Posterior cingulate gyrus (tissue), 11 donors: ENCODE data around the gene CEP70.
"Not testable (repeated sequence)": the region's sequence is repeated elsewhere in the genome, so short reads cannot be mapped to it uniquely, and the experiment has no call there.

ENCODE experiments used
- DNase-seq, 10 donors: peaks; one replicate each; pipeline versions ENCODE4 v3.0.0 to v3.0.0-alpha.2; 2020 to 2021; ENCODE audit warnings: mixed read lengths in 3 of 10
- intact Hi-C: fragments of 100-400 bp; cut with DNase I; formaldehyde crosslinking; loops from one replicate; pipeline ENCODE4 v1.15.1; 2023

The CEP70 gene

DNA sequence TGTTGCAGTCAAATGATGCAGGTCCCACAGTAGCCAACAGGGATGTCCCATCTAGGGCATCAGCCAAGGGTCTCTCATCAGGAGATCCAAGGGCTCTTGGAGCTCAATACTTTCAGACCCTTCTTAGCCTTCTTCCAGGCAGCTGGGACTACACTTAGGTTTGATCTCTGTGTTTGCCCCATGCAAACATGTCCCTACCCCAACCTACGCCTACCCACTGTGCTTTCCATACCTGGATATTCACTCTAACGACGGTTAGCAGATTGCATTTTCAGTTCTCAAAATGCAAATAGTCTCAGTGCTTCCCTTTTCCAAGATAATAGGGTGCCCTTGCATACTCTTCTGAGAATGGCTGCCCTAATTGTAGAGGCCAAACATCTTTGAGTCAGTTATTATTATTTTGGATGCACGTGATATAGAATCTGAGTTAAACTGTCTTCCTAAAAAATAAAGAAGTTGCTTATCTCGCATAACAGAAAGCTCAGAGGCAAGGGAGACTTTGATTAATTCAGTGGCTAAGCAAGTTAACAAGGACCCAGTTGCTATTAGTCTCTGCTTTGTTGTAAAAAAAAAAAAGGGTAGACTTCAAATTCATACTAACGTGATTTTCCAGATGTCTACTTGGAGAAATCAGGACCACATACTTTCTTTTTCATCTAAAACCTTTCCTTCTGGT is 1.0 kb upstream of the CEP70 start:
- intact Hi-C loops, result loop anchor here (1.0 to 10.0 kb wide), 2 partner anchors 240 to 321 kb away; partner anchors contain the start of gene PIK3CB
- DNase-seq, result no peak

DNA sequence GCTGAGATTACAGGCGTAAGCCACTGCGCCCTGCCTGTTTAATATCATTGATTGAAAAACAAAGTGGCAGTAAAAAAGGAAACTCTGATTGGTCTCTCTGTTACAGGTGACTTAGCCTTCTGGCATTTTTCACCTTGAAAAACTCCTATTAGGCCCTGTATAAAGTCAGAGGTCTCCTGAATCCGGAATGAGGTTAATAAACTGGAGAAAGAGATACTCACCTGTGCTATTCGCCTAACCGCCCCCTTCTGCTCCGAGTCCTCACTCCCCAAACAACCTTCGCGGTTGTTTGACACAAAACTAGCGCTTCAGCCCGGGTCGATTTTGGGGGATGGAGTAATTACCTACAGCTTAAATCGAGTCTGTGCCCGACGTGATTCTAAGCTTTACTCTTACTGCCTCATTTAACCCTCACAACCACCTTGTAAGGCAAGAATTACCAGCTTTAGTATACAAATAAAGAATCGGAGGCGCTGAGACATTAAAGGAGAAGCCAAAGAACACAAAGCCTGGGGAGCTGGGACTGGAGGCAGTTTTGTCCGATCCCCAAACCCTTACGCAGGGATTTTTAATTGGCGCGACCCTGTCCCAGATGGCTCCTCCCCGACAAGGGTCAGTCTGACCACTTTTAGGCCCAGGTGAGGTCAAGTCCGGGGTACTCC is 441 bp downstream of the CEP70 start:
- no peak for DNase-seq
- intact Hi-C loops, result loop anchor here (1.0 to 10.0 kb wide), 2 partner anchors 241 to 323 kb away; partner anchors contain the start of gene PIK3CB

DNA sequence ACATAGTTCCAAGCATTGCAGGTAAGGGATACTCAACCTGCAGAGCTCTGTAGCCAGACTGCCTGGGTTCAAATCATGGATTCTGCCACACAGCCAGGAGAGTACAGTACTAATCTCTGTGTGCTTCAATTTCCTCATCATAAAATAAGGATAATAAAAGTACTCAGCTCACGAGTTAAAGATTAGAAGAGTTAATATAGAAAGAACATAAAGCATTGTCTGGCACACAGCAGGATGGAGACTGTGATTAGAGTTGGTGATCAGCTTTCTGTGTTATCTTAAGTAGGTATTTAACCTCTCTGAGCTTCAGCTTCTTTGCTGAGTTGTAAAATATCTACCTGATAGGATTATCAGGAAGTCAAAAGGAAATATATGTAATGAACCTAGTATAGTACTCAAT is 2.7 kb downstream of the CEP70 start:
- intact Hi-C loops, result loop anchor here (10.0 kb wide), 1 partner anchor 243 kb away; the partner anchor contains the start of gene PIK3CB
- DNase-seq, result no peak

DNA sequence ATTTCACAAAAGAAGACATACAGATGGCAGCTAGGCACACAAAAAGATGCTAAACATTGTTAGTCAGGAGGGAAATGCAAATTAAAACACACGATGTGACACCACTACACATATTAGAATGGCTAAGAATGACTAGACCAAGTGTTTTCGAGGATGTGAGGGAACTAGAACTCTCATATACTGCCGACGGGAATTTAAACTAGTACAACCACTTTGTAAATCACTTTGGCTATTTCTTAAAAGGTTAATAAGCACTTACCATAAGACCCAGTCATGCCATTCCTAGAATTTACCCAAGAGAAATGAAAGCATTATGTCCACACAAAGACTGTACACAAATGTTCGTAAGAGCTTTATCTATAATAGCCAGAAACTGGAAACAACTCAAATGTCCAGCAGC is 5.6 kb downstream of the CEP70 start:
- intact Hi-C loops, result no loop called here

DNA sequence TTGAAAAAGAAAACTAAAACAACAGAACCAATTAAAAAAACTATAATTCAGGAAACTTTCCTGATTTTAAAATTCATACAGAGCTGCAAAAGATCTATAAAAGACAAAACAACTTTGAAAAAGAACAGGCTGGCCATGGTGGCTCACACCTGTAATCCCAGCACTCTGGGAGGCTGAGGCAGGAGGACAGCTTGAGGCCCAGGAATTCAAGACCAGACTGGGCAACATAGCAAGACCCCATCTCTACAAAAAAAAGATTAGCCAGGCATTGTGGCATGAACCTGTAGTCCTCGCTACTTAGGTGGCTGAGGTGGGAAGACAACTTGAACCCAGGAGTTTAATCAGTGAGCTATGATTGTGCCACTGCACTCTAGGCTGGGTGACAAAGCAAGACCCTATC is 6.7 kb downstream of the CEP70 start:
- no peak for DNase-seq
- intact Hi-C loops, result no loop called here

More for the DNA sequence above, 5.6 kb downstream of the CEP70 start:
- DNase-seq, result no peak

DNA sequence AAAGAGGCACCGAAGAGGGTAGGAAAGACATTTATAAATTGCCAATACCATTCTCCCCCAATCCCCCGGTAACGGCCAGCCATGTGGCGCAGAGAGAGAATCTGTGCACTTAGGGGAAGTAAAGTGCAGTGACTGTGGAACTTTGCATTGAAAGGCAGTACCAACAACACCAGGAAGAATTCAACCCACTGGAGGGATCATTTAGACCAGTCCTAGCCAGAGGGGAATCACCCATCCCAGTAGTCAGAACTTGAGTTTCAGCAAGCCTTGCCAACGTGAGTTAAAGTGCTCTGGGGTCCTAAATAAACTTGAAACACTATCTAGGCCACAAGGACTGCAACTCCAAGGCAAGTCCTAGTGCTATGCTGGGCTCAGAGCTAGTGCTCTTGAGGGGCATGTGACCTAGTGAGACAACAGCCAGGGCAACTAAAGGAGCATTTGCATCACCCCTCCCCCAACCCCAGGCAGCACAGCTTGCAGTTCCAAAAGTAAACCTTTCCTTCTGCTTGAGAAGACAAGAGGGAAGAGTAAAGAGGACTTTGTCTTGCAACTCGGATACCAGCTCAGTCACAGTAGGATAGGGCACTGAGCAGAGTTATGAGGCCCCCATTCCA is 15.0 kb downstream of the CEP70 start:
- intact Hi-C loops, result no loop called here

DNA sequence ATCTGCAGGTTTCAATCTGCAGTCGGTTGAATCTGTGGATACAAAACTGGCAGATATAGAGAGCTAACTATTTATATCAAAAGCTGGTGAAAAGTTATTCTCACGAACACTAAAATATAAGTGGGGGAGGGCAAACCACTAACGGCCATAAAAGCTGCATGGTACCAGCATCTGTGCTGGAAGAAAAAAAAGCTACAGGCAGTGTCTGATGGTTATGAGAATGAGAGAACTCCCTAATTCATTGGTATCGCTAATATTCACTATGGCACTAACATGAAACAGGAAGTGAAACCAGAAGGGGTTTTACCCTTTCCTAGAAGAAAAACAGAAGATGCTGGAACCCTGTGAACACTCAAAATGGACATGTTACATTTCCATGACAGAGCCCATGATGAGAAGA is 15.9 kb downstream of the CEP70 start:
- no peak for DNase-seq
- intact Hi-C loops, result no loop called here

More for the DNA sequence above, 15.0 kb downstream of the CEP70 start:
- no peak for DNase-seq

DNA sequence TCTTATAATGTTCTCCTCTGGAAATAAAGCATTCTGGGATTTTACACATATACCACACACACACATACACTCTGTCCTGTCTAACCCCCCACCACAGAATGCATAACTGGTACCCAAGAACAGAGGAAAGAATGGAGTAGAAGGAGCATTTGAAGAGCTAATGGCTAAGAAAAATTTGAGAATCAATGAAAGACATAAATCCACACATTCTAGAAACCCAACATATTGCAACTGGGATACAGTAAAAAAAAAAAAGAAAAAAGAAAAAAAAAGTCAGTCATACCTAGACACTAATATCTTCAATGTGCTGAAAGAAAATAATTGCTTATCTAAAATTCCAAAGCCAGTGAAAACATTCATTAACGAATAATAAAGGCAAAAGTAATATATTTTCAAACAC is 20.9 kb downstream of the CEP70 start:
- intact Hi-C loops, result no loop called here
- no peak for DNase-seq

DNA sequence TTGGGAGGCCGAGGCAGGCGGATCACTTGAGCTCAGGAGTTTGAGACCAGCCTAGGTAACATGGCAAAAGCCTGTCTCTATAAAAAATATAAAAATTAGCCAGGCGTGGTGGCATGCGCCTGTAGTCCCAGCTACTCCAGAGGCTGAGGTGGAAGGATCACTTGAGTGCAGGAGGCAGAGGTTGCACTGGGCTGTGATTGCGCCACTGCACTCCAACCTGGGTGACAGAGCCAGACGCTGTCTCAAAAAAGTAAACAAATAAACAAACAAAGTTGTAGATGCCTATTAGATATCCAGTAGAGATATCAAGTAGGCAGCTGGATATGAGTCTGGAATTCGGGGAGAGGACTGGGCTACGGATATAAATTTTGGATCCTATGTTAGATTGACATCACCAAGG is 24.4 kb downstream of the CEP70 start:
- intact Hi-C loops, DNase-seq: not testable (repeated sequence)

DNA sequence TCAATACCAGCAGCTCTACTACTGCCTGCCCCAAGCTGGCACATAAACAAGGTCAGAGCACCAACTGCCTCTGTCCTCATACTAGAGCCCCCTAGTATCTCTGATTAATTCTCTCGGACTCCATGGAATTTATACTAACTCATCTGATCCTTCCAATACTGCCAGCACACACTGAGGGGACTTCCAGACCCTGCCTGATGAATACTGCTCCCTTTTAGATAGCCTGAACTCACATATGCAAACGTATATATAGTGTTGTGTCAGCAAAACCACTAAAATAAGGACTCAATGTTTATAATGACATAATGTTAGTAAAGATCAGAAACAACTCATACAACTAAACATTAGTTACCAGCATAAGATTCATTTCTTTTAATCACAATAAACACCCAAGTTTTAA is 25.0 kb downstream of the CEP70 start:
- DNase-seq, result no peak
- intact Hi-C loops, result no loop called here

DNA sequence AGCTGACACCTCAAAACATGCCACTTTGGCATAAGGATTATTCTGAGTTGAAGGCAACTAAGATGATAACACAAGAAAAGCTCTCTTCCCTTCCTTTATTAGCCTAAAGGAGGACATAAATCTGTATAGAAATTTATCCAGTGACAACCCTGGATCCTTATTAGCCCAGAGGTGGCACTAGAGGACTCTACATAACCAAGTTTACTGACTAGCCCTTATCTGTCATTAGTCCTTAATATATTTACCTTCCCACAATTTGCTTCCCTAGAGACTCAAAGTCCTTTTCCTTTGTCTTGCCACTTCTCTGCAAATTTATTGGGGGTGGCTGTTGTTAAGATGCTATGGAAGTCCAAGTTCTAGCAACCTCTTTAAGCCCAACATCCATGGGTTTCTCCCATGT is 26.7 kb downstream of the CEP70 start:
- no peak for DNase-seq
- intact Hi-C loops, result no loop called here

DNA sequence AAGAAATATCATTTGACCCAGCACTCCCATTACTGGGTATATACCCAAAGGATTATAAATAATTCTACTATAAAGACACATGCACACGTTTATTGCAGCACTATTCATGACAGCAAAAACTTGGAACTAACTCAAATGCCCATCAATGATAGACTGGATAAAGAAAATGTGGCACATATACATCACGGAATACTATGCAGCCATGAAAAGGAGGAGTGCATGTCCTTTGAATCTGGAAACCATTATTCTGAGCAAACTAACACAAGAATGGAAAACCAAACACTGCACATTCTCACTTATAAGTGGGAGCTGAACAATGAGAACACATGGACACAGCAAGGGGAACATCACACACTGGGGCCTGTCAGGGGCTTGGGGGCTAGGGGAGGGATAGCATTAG is 27.8 kb downstream of the CEP70 start:
- intact Hi-C loops, DNase-seq: not testable (repeated sequence)

DNA sequence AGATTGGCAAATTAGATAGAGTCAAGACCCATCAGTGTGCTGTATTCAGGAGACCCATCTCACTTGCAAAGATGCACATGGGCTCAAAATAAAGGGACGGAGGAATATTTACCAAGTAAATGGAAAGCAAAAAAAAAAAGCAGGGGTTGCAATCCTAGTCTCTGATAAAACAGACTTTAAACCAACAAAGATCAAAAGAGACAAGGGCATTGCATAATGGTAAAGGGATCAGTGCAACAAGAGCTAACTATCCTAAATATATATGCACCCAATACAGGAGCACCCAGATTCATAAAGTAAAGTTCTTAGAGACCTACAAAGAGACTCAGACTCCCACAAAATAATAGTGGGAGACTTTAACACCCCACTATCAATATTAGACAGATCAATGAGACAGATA is 31.2 kb downstream of the CEP70 start:
- intact Hi-C loops, DNase-seq: not testable (repeated sequence)

DNA sequence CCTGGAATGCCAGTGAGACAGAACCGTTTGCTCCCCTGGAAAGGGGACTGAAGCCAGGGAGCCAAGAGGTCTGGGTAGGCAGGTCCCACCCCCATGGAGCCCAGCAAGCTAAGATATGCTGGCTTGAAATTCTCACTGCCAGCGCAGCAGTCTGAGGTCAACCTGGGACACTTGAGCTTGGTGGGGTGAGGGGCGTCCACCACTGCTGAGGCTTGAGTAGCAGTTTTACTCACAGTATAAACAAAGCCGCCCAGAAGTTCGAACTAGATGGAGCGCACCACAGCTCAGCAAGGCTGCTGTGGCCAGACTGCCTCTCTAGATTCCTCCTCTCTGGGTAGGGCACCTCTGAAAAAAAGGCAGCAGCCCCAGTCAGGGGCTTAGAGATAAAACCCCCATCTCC is 33.6 kb downstream of the CEP70 start:
- intact Hi-C loops, result no loop called here
- no peak for DNase-seq

DNA sequence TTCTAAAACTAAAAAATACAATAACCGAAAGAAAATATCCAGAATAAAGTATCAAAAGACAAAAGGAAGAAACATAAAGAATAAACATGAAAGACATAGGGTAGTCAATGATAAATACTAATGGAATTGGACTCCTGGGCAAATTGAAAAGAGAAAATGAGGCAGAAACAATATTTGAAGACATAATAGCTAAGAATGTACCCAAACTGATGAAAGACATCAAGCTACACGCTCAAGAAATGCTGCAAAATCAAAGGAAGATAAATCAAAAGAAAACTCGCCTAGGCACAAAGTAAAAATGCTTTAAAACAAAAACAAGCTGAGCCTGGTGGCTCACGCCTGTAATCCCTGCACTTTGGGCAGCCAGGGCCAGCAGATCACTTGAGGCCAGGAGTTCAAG is 34.9 kb downstream of the CEP70 start:
- no peak for DNase-seq
- intact Hi-C loops, result no loop called here

DNA sequence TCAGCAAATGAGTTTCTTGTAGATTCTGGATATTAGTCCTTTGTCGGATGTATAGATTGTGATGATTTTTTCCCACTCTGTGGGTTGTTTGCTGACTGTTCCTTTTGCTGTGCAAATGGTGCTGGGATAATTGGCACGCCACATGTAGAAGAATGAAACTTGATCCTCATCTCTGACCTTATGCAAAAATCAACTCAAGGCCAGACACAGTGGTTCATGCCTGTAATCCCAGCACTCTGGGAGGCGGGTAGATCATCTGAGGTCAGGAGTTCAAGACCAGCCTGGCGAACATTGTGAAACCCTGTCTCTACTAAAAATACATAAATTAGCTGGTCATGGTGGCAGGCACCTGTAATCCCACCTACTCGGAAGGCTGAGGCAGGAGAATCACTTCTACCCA is 39.3 kb downstream of the CEP70 start:
- DNase-seq, intact Hi-C loops: not testable (repeated sequence)

DNA sequence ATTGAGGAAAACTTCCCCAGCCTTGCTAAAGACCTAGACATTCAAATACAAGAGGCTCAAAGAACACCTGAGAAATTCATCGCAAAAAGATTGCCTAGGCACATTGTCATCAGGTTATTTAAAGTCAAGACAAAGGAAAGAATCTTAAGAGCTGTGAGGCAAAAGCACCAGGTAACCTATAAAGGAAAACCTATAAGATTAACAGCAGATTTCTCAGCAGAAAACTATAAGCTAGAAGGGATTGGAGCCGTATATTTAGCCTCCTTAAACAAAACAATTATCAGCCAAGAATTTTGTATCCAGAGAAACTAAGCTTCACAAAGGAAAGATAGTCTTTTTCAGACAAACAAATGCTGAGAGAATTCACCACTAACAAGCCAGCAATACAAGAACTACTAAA is 43.1 kb downstream of the CEP70 start:
- intact Hi-C loops, result not testable (repeated sequence)

DNA sequence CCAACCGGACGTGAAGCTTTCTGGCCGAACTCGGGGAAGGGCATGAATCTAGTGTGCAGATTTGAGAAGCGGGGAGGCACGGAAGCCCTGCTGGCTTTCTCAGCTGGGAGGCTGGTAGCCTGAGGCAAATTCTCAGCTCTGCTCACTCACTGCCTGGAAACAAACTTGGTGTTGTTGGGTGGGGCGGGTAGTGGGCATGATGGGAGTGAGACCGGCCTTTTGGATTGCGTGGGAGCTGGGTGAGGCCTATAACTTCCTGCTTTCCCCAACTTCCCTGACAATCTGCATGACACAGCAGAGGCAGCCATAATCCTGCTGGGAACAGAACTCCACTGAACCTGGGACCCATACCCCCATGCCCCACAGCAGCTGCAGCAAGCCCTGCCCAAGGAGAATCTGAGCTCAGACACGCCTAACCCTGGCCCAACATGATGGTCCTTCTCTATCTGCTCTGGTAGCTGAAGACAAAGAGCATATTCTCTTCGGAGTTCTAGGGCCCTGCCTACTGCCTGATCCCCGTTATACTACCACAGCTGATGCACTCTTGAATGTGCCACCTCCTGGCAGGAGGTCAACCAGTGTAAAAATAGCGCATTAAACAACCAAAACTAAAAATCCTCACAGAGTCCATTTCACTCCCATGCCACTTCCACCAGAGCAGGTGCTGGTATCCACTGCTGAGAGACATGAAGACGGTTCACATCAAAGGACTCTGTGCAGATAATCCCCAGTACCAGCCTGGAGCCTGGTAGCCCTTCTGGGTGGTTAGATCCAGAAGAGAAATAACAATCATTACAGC is 44.7 kb downstream of the CEP70 start:
- intact Hi-C loops, result no loop called here
- DNase-seq, result no peak

More for the DNA sequence above, 43.1 kb downstream of the CEP70 start:
- DNase-seq, result not testable (repeated sequence)

DNA sequence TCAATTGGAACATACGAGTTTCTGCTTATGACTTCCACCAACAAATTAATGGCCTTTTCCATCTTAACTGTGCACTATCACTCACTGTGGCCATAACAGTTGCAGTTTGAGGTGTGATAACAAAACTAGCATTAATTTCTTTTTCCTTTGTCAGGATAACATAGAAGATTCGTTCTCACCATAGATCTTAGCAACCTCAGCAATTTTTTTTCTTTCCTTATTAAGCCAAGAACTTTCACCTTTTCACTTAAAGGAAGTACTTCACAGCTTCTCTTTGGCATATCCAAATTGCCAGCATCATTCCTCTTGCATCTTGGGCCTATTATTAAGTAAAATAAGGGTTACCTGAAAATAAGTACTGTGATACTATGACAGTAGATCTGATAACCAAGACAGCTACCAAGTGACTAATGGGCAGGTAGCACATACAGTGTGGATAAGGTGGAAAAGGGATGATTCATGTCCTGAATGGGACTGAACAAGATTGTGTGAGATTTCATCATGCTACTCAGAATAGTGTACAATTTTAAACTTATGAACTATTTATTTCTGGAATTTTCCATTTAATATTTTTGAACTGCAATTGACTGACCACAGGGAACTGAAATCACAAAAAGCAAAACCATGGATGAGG is 46.6 kb downstream of the CEP70 start:
- intact Hi-C loops, result no loop called here

DNA sequence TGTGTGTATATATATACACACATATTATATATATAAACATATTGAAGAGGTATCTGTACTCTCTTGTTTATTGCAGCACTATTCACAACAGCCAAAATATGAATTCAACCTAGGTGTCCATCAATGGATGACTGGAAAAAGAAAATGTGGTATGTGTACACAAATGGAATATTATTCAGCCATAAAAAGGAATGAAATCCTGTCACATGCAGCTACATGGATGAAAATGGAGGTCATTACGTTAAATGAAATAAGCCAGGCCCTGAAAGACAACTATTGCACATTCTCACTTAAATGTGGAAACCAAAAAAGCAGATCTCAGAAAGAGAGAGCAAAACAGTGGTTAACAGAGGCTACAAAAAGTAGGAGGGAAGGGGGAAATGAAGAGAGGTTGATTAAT is 49.5 kb downstream of the CEP70 start:
- no peak for DNase-seq

More for the DNA sequence above, 46.6 kb downstream of the CEP70 start:
- no peak for DNase-seq

More for the DNA sequence above, 49.5 kb downstream of the CEP70 start:
- intact Hi-C loops, result no loop called here
